ENCODE measurements around the gene UBE2H. TPM values are rescaled to one million over a fixed set of nuclear protein-coding genes. Genes with fewer than 3 reads are reported as not detected.
A peak's percentile ranks its signal among the peaks of the same experiment; 100 is the strongest.

Gene UBE2H
- total RNA-seq, 1 experiment from 2014 or later, result 58.0 TPM

DNA sequence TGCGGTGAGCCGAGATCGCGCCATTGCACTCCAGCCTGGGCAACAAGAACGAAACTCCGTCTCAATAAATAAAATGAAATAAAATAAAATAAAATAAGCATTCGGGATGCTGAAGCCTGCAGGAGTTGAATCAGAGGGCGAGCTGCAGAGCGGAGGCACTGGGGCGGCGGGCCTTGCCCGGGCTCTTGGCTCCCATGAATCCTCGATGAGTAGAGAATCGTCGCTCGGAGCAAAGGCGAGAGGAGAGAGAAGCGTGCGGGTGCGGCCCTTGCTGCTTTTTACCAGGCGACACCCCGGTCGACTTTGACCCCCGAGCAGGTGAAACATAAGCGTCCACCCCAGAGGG, 168.3 kb downstream of the UBE2H start:
- Histone ChIP-seq H3K4me1 (ENCODE audit: control insufficient read depth, insufficient read depth, low read length) (peaks cover 9% of the 10 kb centered on the region; the same call in 1 of the 2 replicates), H3K27me3 (ENCODE audit: control insufficient read depth, insufficient read depth, low read length) (no peaks in the 10 kb centered on the region), H3K36me3 (ENCODE audit: control insufficient read depth, insufficient read depth, low read length) (no peaks in the 10 kb centered on the region), H3K9me3 (ENCODE audit: control insufficient read depth, insufficient read depth, low read depth, low read length) (no peaks in the 10 kb centered on the region), H3K4me3 (ENCODE audit: low read depth in 2 of 2, low read length in 2 of 2) (no peak overlapping the region), H3K27ac (ENCODE audit: low read length) (no peak overlapping the region)
- POLR2A ChIA-PET, result no interaction called here
- ATAC-seq (no peak), DNase-seq (ENCODE audit: low read depth, low spot score) (no peak)
- CTCF ChIA-PET, result no interaction called here
- intact Hi-C loops (cut with micrococcal nuclease; ENCODE audit: unreplicated experiment), result no loop called here
- in situ Hi-C loops (cut with HindIII; ENCODE audit: low pct_unique_long_range_greater_than_20kb, low sequenced_read_pairs), result no loop called here
- BruUV-seq (replicated peaks), result no TSS peak
- TF ChIP-seq, protein P1, sequence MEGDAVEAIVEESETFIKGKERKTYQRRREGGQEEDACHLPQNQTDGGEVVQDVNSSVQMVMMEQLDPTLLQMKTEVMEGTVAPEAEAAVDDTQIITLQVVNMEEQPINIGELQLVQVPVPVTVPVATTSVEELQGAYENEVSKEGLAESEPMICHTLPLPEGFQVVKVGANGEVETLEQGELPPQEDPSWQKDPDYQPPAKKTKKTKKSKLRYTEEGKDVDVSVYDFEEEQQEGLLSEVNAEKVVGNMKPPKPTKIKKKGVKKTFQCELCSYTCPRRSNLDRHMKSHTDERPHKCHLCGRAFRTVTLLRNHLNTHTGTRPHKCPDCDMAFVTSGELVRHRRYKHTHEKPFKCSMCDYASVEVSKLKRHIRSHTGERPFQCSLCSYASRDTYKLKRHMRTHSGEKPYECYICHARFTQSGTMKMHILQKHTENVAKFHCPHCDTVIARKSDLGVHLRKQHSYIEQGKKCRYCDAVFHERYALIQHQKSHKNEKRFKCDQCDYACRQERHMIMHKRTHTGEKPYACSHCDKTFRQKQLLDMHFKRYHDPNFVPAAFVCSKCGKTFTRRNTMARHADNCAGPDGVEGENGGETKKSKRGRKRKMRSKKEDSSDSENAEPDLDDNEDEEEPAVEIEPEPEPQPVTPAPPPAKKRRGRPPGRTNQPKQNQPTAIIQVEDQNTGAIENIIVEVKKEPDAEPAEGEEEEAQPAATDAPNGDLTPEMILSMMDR (IDR thresholded peaks at IDR 0.05), result no peak
- TF ChIP-seq SIN3A (IDR thresholded peaks at IDR 0.05; ENCODE audit: borderline replicate concordance, insufficient read depth, low read depth, low read length) (no peak), POLR2AphosphoS5 (IDR thresholded peaks at IDR 0.05; ENCODE audit: low read depth, low read length) (no peak), TCF7L2 (IDR thresholded peaks at IDR 0.05; ENCODE audit: low read depth, low read length) (no peak)
- TF ChIP-seq, protein P2, sequence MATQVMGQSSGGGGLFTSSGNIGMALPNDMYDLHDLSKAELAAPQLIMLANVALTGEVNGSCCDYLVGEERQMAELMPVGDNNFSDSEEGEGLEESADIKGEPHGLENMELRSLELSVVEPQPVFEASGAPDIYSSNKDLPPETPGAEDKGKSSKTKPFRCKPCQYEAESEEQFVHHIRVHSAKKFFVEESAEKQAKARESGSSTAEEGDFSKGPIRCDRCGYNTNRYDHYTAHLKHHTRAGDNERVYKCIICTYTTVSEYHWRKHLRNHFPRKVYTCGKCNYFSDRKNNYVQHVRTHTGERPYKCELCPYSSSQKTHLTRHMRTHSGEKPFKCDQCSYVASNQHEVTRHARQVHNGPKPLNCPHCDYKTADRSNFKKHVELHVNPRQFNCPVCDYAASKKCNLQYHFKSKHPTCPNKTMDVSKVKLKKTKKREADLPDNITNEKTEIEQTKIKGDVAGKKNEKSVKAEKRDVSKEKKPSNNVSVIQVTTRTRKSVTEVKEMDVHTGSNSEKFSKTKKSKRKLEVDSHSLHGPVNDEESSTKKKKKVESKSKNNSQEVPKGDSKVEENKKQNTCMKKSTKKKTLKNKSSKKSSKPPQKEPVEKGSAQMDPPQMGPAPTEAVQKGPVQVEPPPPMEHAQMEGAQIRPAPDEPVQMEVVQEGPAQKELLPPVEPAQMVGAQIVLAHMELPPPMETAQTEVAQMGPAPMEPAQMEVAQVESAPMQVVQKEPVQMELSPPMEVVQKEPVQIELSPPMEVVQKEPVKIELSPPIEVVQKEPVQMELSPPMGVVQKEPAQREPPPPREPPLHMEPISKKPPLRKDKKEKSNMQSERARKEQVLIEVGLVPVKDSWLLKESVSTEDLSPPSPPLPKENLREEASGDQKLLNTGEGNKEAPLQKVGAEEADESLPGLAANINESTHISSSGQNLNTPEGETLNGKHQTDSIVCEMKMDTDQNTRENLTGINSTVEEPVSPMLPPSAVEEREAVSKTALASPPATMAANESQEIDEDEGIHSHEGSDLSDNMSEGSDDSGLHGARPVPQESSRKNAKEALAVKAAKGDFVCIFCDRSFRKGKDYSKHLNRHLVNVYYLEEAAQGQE (IDR thresholded peaks at IDR 0.05; ENCODE audit: insufficient read depth in 1 of 2, low read depth in 2 of 2, low read length in 1 of 2), result no peak

DNA sequence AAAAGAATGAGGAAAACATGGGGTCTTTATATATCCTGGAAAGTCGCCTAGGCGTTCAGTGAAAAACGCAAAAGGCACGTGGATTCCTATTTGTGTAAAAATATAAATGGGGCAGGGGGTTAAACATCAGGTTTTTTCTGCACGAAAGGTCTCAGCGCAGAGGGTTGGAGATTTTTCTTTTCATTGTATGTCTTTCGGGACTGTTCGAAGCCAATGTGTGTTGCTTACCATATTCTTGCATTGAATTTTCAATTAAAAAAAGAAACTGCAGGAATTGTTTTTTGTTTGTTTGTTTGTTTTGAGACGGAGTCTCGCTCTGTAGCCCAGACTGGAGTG, 169.2 kb downstream of the UBE2H start:
- no peak overlapping the region for H3K4me3 ChIP-seq (ENCODE audit: low read depth in 2 of 2, low read length in 2 of 2)
- H3K9me3 ChIP-seq (ENCODE audit: control insufficient read depth, insufficient read depth, low read depth, low read length), result no peaks in the 10 kb centered on the region
- intact Hi-C loops (cut with micrococcal nuclease; ENCODE audit: unreplicated experiment), result no loop called here
- ChIA-PET CTCF (no interaction called here), POLR2A (no interaction called here)
- DNase-seq (ENCODE audit: low read depth, low spot score) (no peak), ATAC-seq (no peak)
- peaks cover 9% of the 10 kb centered on the region; the same call in 1 of the 2 replicates for H3K4me1 ChIP-seq (ENCODE audit: control insufficient read depth, insufficient read depth, low read length)
- in situ Hi-C loops (cut with HindIII; ENCODE audit: low pct_unique_long_range_greater_than_20kb, low sequenced_read_pairs), result no loop called here
- no peaks in the 10 kb centered on the region for H3K36me3 ChIP-seq (ENCODE audit: control insufficient read depth, insufficient read depth, low read length)
- BruUV-seq (replicated peaks), result TSS peak; percentile 91
- TF ChIP-seq POLR2AphosphoS5 (IDR thresholded peaks at IDR 0.05; ENCODE audit: low read depth, low read length) (no peak), SIN3A (IDR thresholded peaks at IDR 0.05; ENCODE audit: borderline replicate concordance, insufficient read depth, low read depth, low read length) (no peak), TCF7L2 (IDR thresholded peaks at IDR 0.05; ENCODE audit: low read depth, low read length) (no peak)
- TF ChIP-seq, protein P1 (IDR thresholded peaks at IDR 0.05), result no peak
- TF ChIP-seq, protein P2 (IDR thresholded peaks at IDR 0.05; ENCODE audit: insufficient read depth in 1 of 2, low read depth in 2 of 2, low read length in 1 of 2), result no peak
- H3K27me3 ChIP-seq (ENCODE audit: control insufficient read depth, insufficient read depth, low read length), result no peaks in the 10 kb centered on the region
- H3K27ac ChIP-seq (ENCODE audit: low read length), result no peak overlapping the region

Measured in Panc1 (cell line).